HT1080 (cell line): Measurements from ENCODE around the gene AK2. TPM values are rescaled to one million over a fixed set of nuclear protein-coding genes. Genes with fewer than 3 reads are reported as not detected.

Experiments used
- total RNA-seq: library from RNA; depleted of rRNA; stranded (reverse); fragments of >200 nt; shearing (Covaris generic); gene quantifications from 2 replicates; pipeline ENCODE4 v1.2.3, GENCODE V29; 2014; rRNA removed

The AK2 gene
- total RNA-seq, 1 experiment from 2014 or later: 183 TPM

Other genes starting within 250 kb of the AK2 start
- 165 and 185 TPM in 2 replicates for gene YARS1, start 219.5 kb downstream of the AK2 start, total RNA-seq
- gene S100PBP, start 219.2 kb downstream of the AK2 start, total RNA-seq: 16.8 TPM in 2 replicates
- 1.4 TPM in 1 of 2 replicates, not detected in the other for gene FNDC5, start 166.0 kb downstream of the AK2 start, total RNA-seq
- not detected in 2 replicates for gene HPCA, start 150.4 kb downstream of the AK2 start, total RNA-seq
- 43.7 and 47.4 TPM in 2 replicates for gene TMEM54, start 135.5 kb downstream of the AK2 start, total RNA-seq
- 21.2 and 27.0 TPM in 2 replicates for gene RNF19B, start 72.1 kb downstream of the AK2 start, total RNA-seq
- 2.3 and 5.5 TPM in 2 replicates for gene AZIN2, start 44.3 kb upstream of the AK2 start, total RNA-seq
- 1.5 and 2.7 TPM in 2 replicates for gene TRIM62, start 145.2 kb upstream of the AK2 start, total RNA-seq
- gene ZNF362, start 219.6 kb upstream of the AK2 start, total RNA-seq: 2.9 and 8.6 TPM in 2 replicates